ENCODE measurements around the gene EBF3. TPM values are rescaled to one million over a fixed set of nuclear protein-coding genes. Genes with fewer than 3 reads are reported as not detected.
A peak's percentile ranks its signal among the peaks of the same experiment; 100 is the strongest.

The EBF3 gene
- total RNA-seq, 1 donor from 2014 or later, result not detected

GRCh38 chr10:129855836-129856563 is 108.1 kb downstream of the EBF3 start:
- H3K27me3 ChIP-seq (ENCODE audit: control insufficient read depth, insufficient read depth, low read length), result no peaks in the 10 kb centered on the region
- DNase-seq (ENCODE audit: low read depth), result no peak
- no peak for TF ChIP-seq CTCF (IDR thresholded peaks at IDR 0.05; ENCODE audit: insufficient read depth, low read length, poor library complexity, severe bottlenecking)
- H3K36me3 ChIP-seq (ENCODE audit: control insufficient read depth, insufficient read depth, low read length), result no peaks in the 10 kb centered on the region
- no peak overlapping the region for H3K4me3 ChIP-seq (ENCODE audit: low read depth, low read length)

GRCh38 chr10:129854796-129855705 is 109.0 kb downstream of the EBF3 start:
- Histone ChIP-seq H3K4me3 (ENCODE audit: low read depth, low read length) (no peak overlapping the region), H3K36me3 (ENCODE audit: control insufficient read depth, insufficient read depth, low read length) (no peaks in the 10 kb centered on the region), H3K27me3 (ENCODE audit: control insufficient read depth, insufficient read depth, low read length) (no peaks in the 10 kb centered on the region)
- no peak for DNase-seq (ENCODE audit: low read depth)
- no peak for TF ChIP-seq CTCF (IDR thresholded peaks at IDR 0.05; ENCODE audit: insufficient read depth, low read length, poor library complexity, severe bottlenecking)

- Histone ChIP-seq H3K4me3 (ENCODE audit: low read depth, low read length) (no peak overlapping the region), H3K36me3 (ENCODE audit: control insufficient read depth, insufficient read depth, low read length) (no peaks in the 10 kb centered on the region), H3K27me3 (ENCODE audit: control insufficient read depth, insufficient read depth, low read length) (no peaks in the 10 kb centered on the region)
- no peak for DNase-seq (ENCODE audit: low read depth)
- no peak for TF ChIP-seq CTCF (IDR thresholded peaks at IDR 0.05; ENCODE audit: insufficient read depth, low read length, poor library complexity, severe bottlenecking)
These were observed 109.9 kb downstream of the EBF3 start for GRCh38 chr10:129854158-129854557.

- no peaks in the 10 kb centered on the region for H3K27me3 ChIP-seq (ENCODE audit: control insufficient read depth, insufficient read depth, low read length)
- no peak overlapping the region for H3K4me3 ChIP-seq (ENCODE audit: low read depth, low read length)
- peak; percentile 44 for TF ChIP-seq CTCF (IDR thresholded peaks at IDR 0.05; ENCODE audit: insufficient read depth, low read length, poor library complexity, severe bottlenecking)
- DNase-seq (ENCODE audit: low read depth), result peak; percentile 41
- H3K36me3 ChIP-seq (ENCODE audit: control insufficient read depth, insufficient read depth, low read length), result no peaks in the 10 kb centered on the region
These were observed 110.5 kb downstream of the EBF3 start for GRCh38 chr10:129853562-129853903.

GRCh38 chr10:129852829-129853561 is 111.1 kb downstream of the EBF3 start:
- H3K36me3 ChIP-seq (ENCODE audit: control insufficient read depth, insufficient read depth, low read length), result no peaks in the 10 kb centered on the region
- DNase-seq (ENCODE audit: low read depth), result no peak

More at GRCh38 chr10:129852829-129853561, 111.1 kb downstream of the EBF3 start:
- H3K27me3 ChIP-seq (ENCODE audit: control insufficient read depth, insufficient read depth, low read length), result no peaks in the 10 kb centered on the region
- no peak overlapping the region for H3K4me3 ChIP-seq (ENCODE audit: low read depth, low read length)
- no peak for TF ChIP-seq CTCF (IDR thresholded peaks at IDR 0.05; ENCODE audit: insufficient read depth, low read length, poor library complexity, severe bottlenecking)

Measured in kidney epithelial cell (primary cell).